Hepatocyte (in vitro differentiated cells): ENCODE data around the gene CACTIN.
"Not testable (repeated sequence)": the region's sequence is repeated elsewhere in the genome, so short reads cannot be mapped to it uniquely, and the experiment has no call there.

ENCODE experiments used
- CTCF ChIP-seq: fragments of 200-600 bp; sonication (generic); IDR thresholded peaks from 2 replicates; pipeline ENCODE4 v1.5.1; 2016; ENCODE audit warnings: antibody characterized with exemption, mild to moderate bottlenecking; ENCODE audit not compliant: poor library complexity
- EZH2 ChIP-seq: fragments of 200-600 bp; sonication (generic); IDR thresholded peaks from 2 replicates; pipeline ENCODE4 v1.6.1; 2016; ENCODE audit warnings: antibody characterized with exemption, mild to moderate bottlenecking, borderline replicate concordance
- EZH2phosphoT487 ChIP-seq: fragments of 200-600 bp; sonication (generic); IDR thresholded peaks from one replicate; pipeline ENCODE4 v1.6.1; 2018; ENCODE audit warnings: antibody characterized with exemption, mild to moderate bottlenecking, low read depth, moderate library complexity; ENCODE audit not compliant: unreplicated experiment, severe bottlenecking

GRCh38 chr19:3584036-3584802 lies 42.4 kb downstream of the CACTIN start:
- TF ChIP-seq CTCF, EZH2, EZH2phosphoT487: not testable (repeated sequence)
